GM12872 (cell line): ENCODE data around the gene STK25.

ENCODE experiments used
- CTCF ChIP-seq: IDR thresholded peaks from 3 replicates; pipeline ENCODE4 v1.5.1; 2011; ENCODE audit warnings: low read depth, mild to moderate bottlenecking, low read length, moderate library complexity; ENCODE audit not compliant: insufficient read depth

Gene STK25

GRCh38 chr2:241468476-241468781 is 40.0 kb downstream of the STK25 start:
- no peak for TF ChIP-seq CTCF

- no peak for TF ChIP-seq CTCF
Measured at GRCh38 chr2:241467777-241468475, 40.5 kb downstream of the STK25 start.

- TF ChIP-seq CTCF, result no peak
Measured at GRCh38 chr2:241466230-241466629, 42.2 kb downstream of the STK25 start.

- no peak for TF ChIP-seq CTCF
Measured at GRCh38 chr2:241465543-241465942, 42.8 kb downstream of the STK25 start.

- TF ChIP-seq CTCF, result no peak
Measured at GRCh38 chr2:241463276-241464135, 44.9 kb downstream of the STK25 start.

GRCh38 chr2:241461693-241462677 is 46.4 kb downstream of the STK25 start:
- TF ChIP-seq CTCF, result no peak

GRCh38 chr2:241460631-241461030 is 47.8 kb downstream of the STK25 start:
- no peak for TF ChIP-seq CTCF
